ENCODE data around the gene KNDC1.

DNA sequence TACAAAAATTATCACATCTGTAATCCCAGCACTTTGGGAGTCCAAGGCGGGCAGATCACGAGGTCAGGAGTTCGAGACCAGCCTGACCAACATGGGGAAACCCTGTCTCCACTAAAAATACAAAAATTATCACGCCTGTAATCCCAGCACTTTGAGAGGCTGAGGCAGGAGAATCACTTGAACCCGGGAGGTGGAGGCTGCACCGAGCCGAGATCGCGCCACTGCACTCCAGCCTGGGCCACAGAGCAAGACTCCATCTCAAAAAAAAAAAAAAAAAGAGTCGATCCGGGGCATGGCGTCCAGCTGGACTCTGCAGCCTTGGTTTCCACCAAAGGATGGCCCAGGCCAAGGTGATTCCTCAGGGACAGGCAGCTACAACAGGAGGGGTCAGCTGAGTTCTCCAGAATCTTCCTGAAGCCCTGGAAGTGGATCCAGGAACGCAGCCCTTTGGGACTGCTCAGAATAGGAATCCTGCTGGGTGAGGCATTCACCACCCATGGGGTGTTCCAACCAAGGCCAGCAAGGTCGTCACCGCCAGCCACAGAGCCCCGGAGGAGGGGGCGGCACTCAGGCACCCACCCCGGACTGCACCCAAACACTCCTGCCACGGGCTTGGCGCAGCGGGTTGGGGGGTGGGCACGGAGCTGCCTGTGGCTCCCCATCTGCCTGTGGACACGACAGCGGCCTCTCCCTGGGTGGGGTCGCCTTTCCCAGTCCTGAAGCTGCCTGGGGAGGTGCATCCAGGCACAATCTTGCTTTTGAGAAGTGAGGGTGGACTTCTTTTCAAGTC is 58.0 kb downstream of the KNDC1 start:
- TF ChIP-seq, protein P1, sequence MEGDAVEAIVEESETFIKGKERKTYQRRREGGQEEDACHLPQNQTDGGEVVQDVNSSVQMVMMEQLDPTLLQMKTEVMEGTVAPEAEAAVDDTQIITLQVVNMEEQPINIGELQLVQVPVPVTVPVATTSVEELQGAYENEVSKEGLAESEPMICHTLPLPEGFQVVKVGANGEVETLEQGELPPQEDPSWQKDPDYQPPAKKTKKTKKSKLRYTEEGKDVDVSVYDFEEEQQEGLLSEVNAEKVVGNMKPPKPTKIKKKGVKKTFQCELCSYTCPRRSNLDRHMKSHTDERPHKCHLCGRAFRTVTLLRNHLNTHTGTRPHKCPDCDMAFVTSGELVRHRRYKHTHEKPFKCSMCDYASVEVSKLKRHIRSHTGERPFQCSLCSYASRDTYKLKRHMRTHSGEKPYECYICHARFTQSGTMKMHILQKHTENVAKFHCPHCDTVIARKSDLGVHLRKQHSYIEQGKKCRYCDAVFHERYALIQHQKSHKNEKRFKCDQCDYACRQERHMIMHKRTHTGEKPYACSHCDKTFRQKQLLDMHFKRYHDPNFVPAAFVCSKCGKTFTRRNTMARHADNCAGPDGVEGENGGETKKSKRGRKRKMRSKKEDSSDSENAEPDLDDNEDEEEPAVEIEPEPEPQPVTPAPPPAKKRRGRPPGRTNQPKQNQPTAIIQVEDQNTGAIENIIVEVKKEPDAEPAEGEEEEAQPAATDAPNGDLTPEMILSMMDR (IDR thresholded peaks at IDR 0.05 in 8 of 11, conservative IDR thresholded peaks at IDR 0.05 in 3 of 11) = no peak
- TF ChIP-seq POLR2A (IDR thresholded peaks at IDR 0.05) (no peak), POLR2AphosphoS5 (IDR thresholded peaks at IDR 0.05) (no peak)
